AG04450 (cell line): ENCODE results near the gene EIF4G3. TPM values are rescaled to one million over a fixed set of nuclear protein-coding genes. Genes with fewer than 3 reads are reported as not detected.

Source experiments
- CTCF ChIA-PET: fragments of 300-600, 350-600 bp; formaldehyde crosslinking; extraction: SDS; loops from one replicate; lab custom pipeline; 2022; ENCODE audit warnings: antibody characterized with exemption, inconsistent platforms; lab: Charles Lee
- POLR2A ChIA-PET: fragments of 350-600 bp; formaldehyde crosslinking; extraction: SDS; loops from one replicate; lab custom pipeline; 2021; ENCODE audit warnings: antibody characterized with exemption, inconsistent platforms; lab: Yijun Ruan, JAX
- DNase-seq: peaks from one replicate; pipeline ENCODE4 v3.0.0-alpha.2; 2011; ENCODE audit warnings: low read depth, low spot score
- H3K27ac ChIP-seq: one replicate; pipeline ENCODE4 v1.5.1; 2012; ENCODE audit warnings: low read depth, low read length, control low read depth
- H3K27me3 ChIP-seq: one replicate; pipeline ENCODE4 v1.6.0; 2012; ENCODE audit warnings: low read length; ENCODE audit not compliant: control insufficient read depth, insufficient read depth
- H3K4me3 ChIP-seq: 2 replicates; pipeline ENCODE4 v1.5.1; 2011; ENCODE audit warnings: mild to moderate bottlenecking, low read depth, low read length, control low read depth
- H3K9me3 ChIP-seq: 2 replicates; pipeline ENCODE4 v1.5.1; 2012; ENCODE audit warnings: low read length; ENCODE audit not compliant: control insufficient read depth, insufficient read depth
- polyA plus RNA-seq: library from polyadenylated mRNA; depleted of rRNA; stranded (reverse); fragments of >200 nt; gene quantifications from 2 replicates; pipeline ENCODE4 v1.2.3, GENCODE V29; 2011
- TF ChIP-seq, protein P1 (sequence below): IDR thresholded peaks from 2 replicates; pipeline ENCODE4 v1.5.1; 2011; ENCODE audit warnings: low read depth, low read length, control low read depth, inconsistent platforms

EIF4G3 gene
- polyA plus RNA-seq, 1 experiment, result 74.9 TPM

- CTCF ChIA-PET, result no interaction called here
- Histone ChIP-seq H3K9me3 (no peaks in the 10 kb centered on the region), H3K27me3 (no peaks in the 10 kb centered on the region), H3K27ac (no peak overlapping the region), H3K4me3 (no peak overlapping the region)
- POLR2A ChIA-PET, result no interaction called here
- no peak for DNase-seq
- TF ChIP-seq, protein P1, sequence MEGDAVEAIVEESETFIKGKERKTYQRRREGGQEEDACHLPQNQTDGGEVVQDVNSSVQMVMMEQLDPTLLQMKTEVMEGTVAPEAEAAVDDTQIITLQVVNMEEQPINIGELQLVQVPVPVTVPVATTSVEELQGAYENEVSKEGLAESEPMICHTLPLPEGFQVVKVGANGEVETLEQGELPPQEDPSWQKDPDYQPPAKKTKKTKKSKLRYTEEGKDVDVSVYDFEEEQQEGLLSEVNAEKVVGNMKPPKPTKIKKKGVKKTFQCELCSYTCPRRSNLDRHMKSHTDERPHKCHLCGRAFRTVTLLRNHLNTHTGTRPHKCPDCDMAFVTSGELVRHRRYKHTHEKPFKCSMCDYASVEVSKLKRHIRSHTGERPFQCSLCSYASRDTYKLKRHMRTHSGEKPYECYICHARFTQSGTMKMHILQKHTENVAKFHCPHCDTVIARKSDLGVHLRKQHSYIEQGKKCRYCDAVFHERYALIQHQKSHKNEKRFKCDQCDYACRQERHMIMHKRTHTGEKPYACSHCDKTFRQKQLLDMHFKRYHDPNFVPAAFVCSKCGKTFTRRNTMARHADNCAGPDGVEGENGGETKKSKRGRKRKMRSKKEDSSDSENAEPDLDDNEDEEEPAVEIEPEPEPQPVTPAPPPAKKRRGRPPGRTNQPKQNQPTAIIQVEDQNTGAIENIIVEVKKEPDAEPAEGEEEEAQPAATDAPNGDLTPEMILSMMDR, result no peak
Measured at GRCh38 chr1:20884513-20884912, 292.2 kb downstream of the EIF4G3 start.

GRCh38 chr1:20883766-20884165, 292.9 kb downstream of the EIF4G3 start:
- no peak overlapping the region for H3K4me3 ChIP-seq
- H3K27me3 ChIP-seq, result no peaks in the 10 kb centered on the region
- no peak for DNase-seq
- no peaks in the 10 kb centered on the region for H3K9me3 ChIP-seq
- ChIA-PET POLR2A (no interaction called here), CTCF (interaction anchor here (0.6 kb wide), 1 partner anchor 31 kb away, joined by 3 read pairs; no protein-coding TSS in a partner anchor)
- TF ChIP-seq, protein P1, result no peak
- H3K27ac ChIP-seq, result no peak overlapping the region

- no peaks in the 10 kb centered on the region for H3K9me3 ChIP-seq
- ChIA-PET POLR2A (no interaction called here), CTCF (no interaction called here)
- H3K27me3 ChIP-seq, result no peaks in the 10 kb centered on the region
- DNase-seq, result no peak
- H3K4me3 ChIP-seq, result no peak overlapping the region
- TF ChIP-seq, protein P1, result no peak
- no peak overlapping the region for H3K27ac ChIP-seq
Measured at GRCh38 chr1:20882837-20883236, 293.9 kb downstream of the EIF4G3 start.

DNA sequence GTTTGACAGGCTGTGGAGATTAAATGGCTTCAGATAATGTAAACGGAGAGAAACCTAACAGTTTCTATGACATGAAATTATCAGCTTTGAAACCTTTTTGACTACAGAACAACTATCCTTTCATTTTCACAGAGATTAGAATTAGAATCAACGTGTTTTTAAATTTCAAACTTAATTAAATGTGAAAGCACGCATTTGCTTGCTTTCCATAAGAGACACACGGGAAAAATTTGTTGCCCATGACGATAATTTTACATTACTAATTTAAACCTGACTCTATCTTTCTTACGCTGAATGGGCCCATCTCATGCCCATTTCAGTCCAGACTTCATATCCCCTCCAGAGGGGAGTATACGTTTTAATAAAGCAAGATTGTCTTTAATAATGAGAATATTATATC, 297.9 kb downstream of the EIF4G3 start:
- POLR2A ChIA-PET, result no interaction called here
- Histone ChIP-seq H3K4me3 (no peak overlapping the region), H3K27me3 (no peaks in the 10 kb centered on the region), H3K27ac (no peak overlapping the region), H3K9me3 (no peaks in the 10 kb centered on the region)
- DNase-seq, result no peak
- CTCF ChIA-PET, result no interaction called here
- TF ChIP-seq, protein P1, result no peak

- no peak overlapping the region for H3K4me3 ChIP-seq
- H3K9me3 ChIP-seq, result no peaks in the 10 kb centered on the region
- CTCF ChIA-PET, result interaction anchor here (1.2 kb wide), 1 partner anchor 320 kb away, joined by 3 read pairs; no protein-coding TSS in a partner anchor
Measured at GRCh38 chr1:20875198-20875973, 301.3 kb downstream of the EIF4G3 start.

More at GRCh38 chr1:20875198-20875973, 301.3 kb downstream of the EIF4G3 start:
- TF ChIP-seq, protein P1, result no peak
- H3K27ac ChIP-seq, result no peak overlapping the region
- H3K27me3 ChIP-seq, result no peaks in the 10 kb centered on the region
- POLR2A ChIA-PET, result no interaction called here
- no peak for DNase-seq
